CD4-positive, alpha-beta T cell treated with Interleukin-17A for 4 hours (primary cell): ENCODE results near the gene CCL2.
"Not testable (repeated sequence)": the region's sequence is repeated elsewhere in the genome, so short reads cannot be mapped to it uniquely, and the experiment has no call there.

ENCODE experiments used
- DNase-seq: peaks from one replicate; pipeline ENCODE4 v3.0.0-alpha.2; 2020; ENCODE audit warnings: mixed read lengths

The CCL2 gene

GRCh38 chr17:34254651-34255380 lies at the start of gene CCL2:
CCL2 (plus strand) TSS chr17:34255285; CDS start chr17:34255350, 65 bp downstream.
- no peak for DNase-seq

GRCh38 chr17:34205401-34205800 lies 49.7 kb upstream of the CCL2 start:
- DNase-seq, result no peak

- DNase-seq, result no peak
Observed at GRCh38 chr17:34206569-34206968, 48.5 kb upstream of the CCL2 start.

GRCh38 chr17:34207572-34207971 lies 47.5 kb upstream of the CCL2 start:
- no peak for DNase-seq

GRCh38 chr17:34218748-34219147 lies 36.3 kb upstream of the CCL2 start:
- no peak for DNase-seq

GRCh38 chr17:34219405-34219804 lies 35.7 kb upstream of the CCL2 start:
- DNase-seq, result no peak

GRCh38 chr17:34220045-34220751 lies 34.9 kb upstream of the CCL2 start:
- no peak for DNase-seq

- no peak for DNase-seq
Observed at GRCh38 chr17:34220752-34221395, 34.2 kb upstream of the CCL2 start.

- DNase-seq, result no peak
Observed at GRCh38 chr17:34221411-34221810, 33.7 kb upstream of the CCL2 start.

GRCh38 chr17:34222722-34223497 lies 32.2 kb upstream of the CCL2 start:
- no peak for DNase-seq

GRCh38 chr17:34225046-34225445 lies 30.0 kb upstream of the CCL2 start:
- no peak for DNase-seq

GRCh38 chr17:34226011-34226743 lies 28.9 kb upstream of the CCL2 start:
- DNase-seq, result no peak

GRCh38 chr17:34226744-34227034 lies 28.4 kb upstream of the CCL2 start:
- DNase-seq, result no peak

GRCh38 chr17:34227293-34227692 lies 27.8 kb upstream of the CCL2 start:
- not testable (repeated sequence) for DNase-seq

- DNase-seq, result no peak
Observed at GRCh38 chr17:34227707-34228106, 27.4 kb upstream of the CCL2 start.

- DNase-seq, result no peak
Observed at GRCh38 chr17:34228781-34229180, 26.3 kb upstream of the CCL2 start.

GRCh38 chr17:34230342-34230741 lies 24.7 kb upstream of the CCL2 start:
- DNase-seq, result no peak

GRCh38 chr17:34234616-34235015 lies 20.5 kb upstream of the CCL2 start:
- no peak for DNase-seq

- no peak for DNase-seq
Observed at GRCh38 chr17:34235389-34236028, 19.6 kb upstream of the CCL2 start.

- DNase-seq, result no peak
Observed at GRCh38 chr17:34236281-34236892, 18.7 kb upstream of the CCL2 start.

GRCh38 chr17:34237458-34237857 lies 17.6 kb upstream of the CCL2 start:
- no peak for DNase-seq

GRCh38 chr17:34241062-34241461 lies 14.0 kb upstream of the CCL2 start:
- no peak for DNase-seq
